Smooth muscle cell (in vitro differentiated cells): Measurements from ENCODE around the gene POLD3. TPM values are rescaled to one million over a fixed set of nuclear protein-coding genes. Genes with fewer than 3 reads are reported as not detected.

Experiments used
- DNase-seq: peaks from one replicate; lab custom pipeline; 2025; ENCODE audit not compliant: unreplicated experiment; lab: John Stamatoyannopoulos, UW
- H2AFZ ChIP-seq: fragments of 200-600 bp; sonication (generic); 2 replicates; pipeline ENCODE4 v1.6.0; 2016; ENCODE audit warnings: antibody characterized with exemption, low read depth, mild to moderate bottlenecking
- H3F3A ChIP-seq: fragments of 200-600 bp; sonication (generic); 2 replicates; pipeline ENCODE4 v1.6.0; 2017; ENCODE audit warnings: antibody characterized with exemption, low read depth
- H3K27ac ChIP-seq: fragments of 200-600 bp; sonication (generic); 2 replicates; pipeline ENCODE4 v1.5.1; 2016; ENCODE audit warnings: low read depth, mild to moderate bottlenecking
- H3K27me3 ChIP-seq: fragments of 200-600 bp; sonication (generic); 2 replicates; pipeline ENCODE4 v1.6.1; 2016; ENCODE audit warnings: low read depth, mild to moderate bottlenecking
- H3K36me3 ChIP-seq: fragments of 200-600 bp; sonication (generic); 2 replicates; pipeline ENCODE4 v1.5.1; 2016; ENCODE audit warnings: low read depth
- H3K4me1 ChIP-seq: fragments of 200-600 bp; sonication (generic); 2 replicates; pipeline ENCODE4 v1.5.1; 2016; ENCODE audit warnings: low read depth
- H3K4me2 ChIP-seq: fragments of 200-600 bp; sonication (generic); 2 replicates; pipeline ENCODE4 v1.6.0; 2016; ENCODE audit warnings: mild to moderate bottlenecking
- H3K4me3 ChIP-seq: fragments of 200-600 bp; sonication (generic); 2 replicates; pipeline ENCODE4 v1.5.1; 2016; ENCODE audit warnings: mild to moderate bottlenecking
- H3K79me2 ChIP-seq: fragments of 200-600 bp; sonication (generic); 2 replicates; pipeline ENCODE4 v1.6.0; 2016; ENCODE audit warnings: low read depth, mild to moderate bottlenecking
- H3K9ac ChIP-seq: fragments of 200-600 bp; sonication (generic); 2 replicates; pipeline ENCODE4 v1.6.0; 2016; ENCODE audit warnings: low read depth
- H3K9me3 ChIP-seq: fragments of 200-600 bp; sonication (generic); replicated peaks from 2 replicates; pipeline ENCODE4 v1.5.1; 2016; ENCODE audit warnings: low read depth
- H4K20me1 ChIP-seq: fragments of 200-600 bp; sonication (generic); 2 replicates; pipeline ENCODE4 v1.6.0; 2016; ENCODE audit warnings: low read depth
- CTCF ChIP-seq: fragments of 200-600 bp; sonication (generic); IDR thresholded peaks from 2 replicates; pipeline ENCODE4 v1.5.1; 2017; ENCODE audit warnings: borderline replicate concordance, mild to moderate bottlenecking, antibody characterized with exemption; ENCODE audit not compliant: insufficient read depth, poor library complexity, severe bottlenecking
- WGBS: methylation state at CpG from one replicate; pipeline ENCODE4 v1.1.7; 2016; ENCODE audit warnings: low lambda C conversion rate; 5-methylcytosine and 5-hydroxymethylcytosine counted together
- polyA plus RNA-seq: library from polyadenylated mRNA; unstranded; fragments of >200 nt; fragmentation: Nextera tagmentation; extraction: Ambion mirVana; gene quantifications from 2 replicates; pipeline ENCODE4 v1.2.1, GENCODE V29; 2016
- total RNA-seq: library from RNA; depleted of rRNA; stranded (reverse); fragments of >200 nt; gene quantifications from 2 replicates; pipeline ENCODE4 v1.2.3, GENCODE V29; 2014

The POLD3 gene
- total and polyA plus RNA-seq, 2 experiments from 2014 or later, result 21.0 to 33.9 TPM

- Histone ChIP-seq H3K27ac (no peak overlapping the region), H3K36me3 (peaks cover 13% of the 10 kb centered on the region), H3K27me3 (no peaks in the 10 kb centered on the region), H4K20me1 (no peaks in the 10 kb centered on the region), H3K4me2 (no peak overlapping the region), H3F3A (no peaks in the 10 kb centered on the region), H3K4me3 (no peak overlapping the region), H3K9ac (no peak overlapping the region), H3K9me3 (no peaks in the 10 kb centered on the region), H3K79me2 (no peaks in the 10 kb centered on the region), H2AFZ (no peak overlapping the region), H3K4me1 (no peaks in the 10 kb centered on the region)
- DNase-seq, result no peak
- no peak for TF ChIP-seq CTCF
- 89% methylated on average over 2 of the region's 2 CpGs for WGBS
Measured at GRCh38 chr11:74620531-74620930, 28.1 kb downstream of the POLD3 start.

- Histone ChIP-seq H3K4me3 (no peak overlapping the region), H3K79me2 (no peaks in the 10 kb centered on the region), H3K27ac (no peak overlapping the region), H3K9me3 (no peaks in the 10 kb centered on the region), H3K4me2 (no peak overlapping the region), H3F3A (no peaks in the 10 kb centered on the region), H4K20me1 (no peaks in the 10 kb centered on the region), H2AFZ (no peak overlapping the region), H3K36me3 (peaks cover 4% of the 10 kb centered on the region), H3K9ac (no peak overlapping the region), H3K27me3 (no peaks in the 10 kb centered on the region), H3K4me1 (no peaks in the 10 kb centered on the region)
- WGBS, result 90% methylated on average over 4 of the region's 4 CpGs
- TF ChIP-seq CTCF, result no peak
- no peak for DNase-seq
Measured at GRCh38 chr11:74626130-74626529, 33.7 kb downstream of the POLD3 start.

GRCh38 chr11:74626604-74627003, 34.2 kb downstream of the POLD3 start:
- Histone ChIP-seq H3K4me2 (no peak overlapping the region), H3K27ac (no peak overlapping the region), H3K27me3 (no peaks in the 10 kb centered on the region), H3K9ac (no peak overlapping the region), H3K4me1 (no peaks in the 10 kb centered on the region), H2AFZ (no peak overlapping the region), H4K20me1 (no peaks in the 10 kb centered on the region), H3K4me3 (no peak overlapping the region), H3K36me3 (peaks cover 4% of the 10 kb centered on the region), H3K79me2 (no peaks in the 10 kb centered on the region), H3F3A (no peaks in the 10 kb centered on the region), H3K9me3 (no peaks in the 10 kb centered on the region)
- TF ChIP-seq CTCF, result no peak
- DNase-seq, result no peak
- 96% methylated on average over 5 of the region's 5 CpGs for WGBS

- no peaks in the 10 kb centered on the region for H3F3A ChIP-seq
- no peak overlapping the region for H3K4me3 ChIP-seq
- TF ChIP-seq CTCF, result no peak
- no peak overlapping the region for H3K27ac ChIP-seq
- 96% methylated on average over 3 of the region's 3 CpGs for WGBS
- DNase-seq, result no peak
- no peak overlapping the region for H2AFZ ChIP-seq
- no peaks in the 10 kb centered on the region for H3K27me3 ChIP-seq
- peaks cover 4% of the 10 kb centered on the region for H3K36me3 ChIP-seq
- no peaks in the 10 kb centered on the region for H3K9me3 ChIP-seq
- no peaks in the 10 kb centered on the region for H4K20me1 ChIP-seq
- H3K79me2 ChIP-seq, result no peaks in the 10 kb centered on the region
- H3K4me2 ChIP-seq, result no peak overlapping the region
- H3K4me1 ChIP-seq, result no peaks in the 10 kb centered on the region
- no peak overlapping the region for H3K9ac ChIP-seq
Measured at GRCh38 chr11:74627381-74627780, 35.0 kb downstream of the POLD3 start.
